ENCODE data around the gene USP19.

GRCh38 chr3:49104052-49104426, 16.6 kb downstream of the USP19 start:
- TF ChIP-seq RBBP5 (IDR thresholded peaks at IDR 0.05; ENCODE audit: borderline replicate concordance, low read depth, low read length) = no peak
- TF ChIP-seq POU5F1 (IDR thresholded peaks at IDR 0.05; ENCODE audit: low read depth, low read length) = no peak
- TF ChIP-seq SIX5 (IDR thresholded peaks at IDR 0.05; ENCODE audit: low read depth, low read length) = no peak
- no peak for TF ChIP-seq CTCF (IDR thresholded peaks at IDR 0.05; ENCODE audit: control extremely low read depth in 1 of 3, insufficient read depth in 1 of 3, low read depth in 1 of 3, low read length in 3 of 3)
- no peak for TF ChIP-seq SP1 (IDR thresholded peaks at IDR 0.05; ENCODE audit: low read depth, low read length)
- no peak for TF ChIP-seq USF2 (IDR thresholded peaks at IDR 0.05; ENCODE audit: low read length)
- no peak for TF ChIP-seq ATF3 (IDR thresholded peaks at IDR 0.05; ENCODE audit: insufficient read depth, low read depth, low read length)
- TF ChIP-seq TCF12 (IDR thresholded peaks at IDR 0.05; ENCODE audit: low read depth, low read length) = no peak
